Activated T-helper 2 cell treated with anti-CD3 and anti-CD28 coated beads, Interferon-gamma antibody, Interleukin-2, Interleukin-4, amounts not matched to agents 10 μg/mL and 5 μg/mL and 100 μg/mL, durations not matched to agents 14 hours and 24 hours and 36 hours (primary cell): ENCODE measurements around the gene CPT2. TPM values are rescaled to one million over a fixed set of nuclear protein-coding genes. Genes with fewer than 3 reads are reported as not detected.

ENCODE experiments used
- DNase-seq: peaks from one replicate; pipeline ENCODE4 v3.0.0; 2021; ENCODE audit warnings: low spot score
- H3K27ac Mint-ChIP-seq: one replicate; pipeline ENCODE4 v1.8.0; 2021; ENCODE audit warnings: mixed read lengths
- H3K27me3 Mint-ChIP-seq: one replicate; pipeline ENCODE4 v1.8.0; 2021; ENCODE audit warnings: low read depth, mixed read lengths
- H3K36me3 Mint-ChIP-seq: one replicate; pipeline ENCODE4 v1.8.0; 2021; ENCODE audit warnings: low read depth, mixed read lengths
- H3K4me1 Mint-ChIP-seq: one replicate; pipeline ENCODE4 v1.8.0; 2021; ENCODE audit warnings: low read depth, mixed read lengths
- H3K4me3 Mint-ChIP-seq: one replicate; pipeline ENCODE4 v1.8.0; 2021; ENCODE audit warnings: low read depth, mild to moderate bottlenecking, moderate library complexity, mixed read lengths
- H3K9me3 Mint-ChIP-seq: one replicate; pipeline ENCODE4 v1.8.0; 2021; ENCODE audit warnings: mixed read lengths
- intact Hi-C: fragments of 100-400 bp; cut with micrococcal nuclease; formaldehyde crosslinking; loops from one replicate; pipeline ENCODE4 v1.15.1; 2023
- total RNA-seq: library from RNA; stranded (reverse); gene quantifications from 2 replicates; pipeline ENCODE4 v1.2.3, GENCODE V29; 2022

The CPT2 gene
- 23.3 and 25.3 TPM in 2 replicates for total RNA-seq

DNA sequence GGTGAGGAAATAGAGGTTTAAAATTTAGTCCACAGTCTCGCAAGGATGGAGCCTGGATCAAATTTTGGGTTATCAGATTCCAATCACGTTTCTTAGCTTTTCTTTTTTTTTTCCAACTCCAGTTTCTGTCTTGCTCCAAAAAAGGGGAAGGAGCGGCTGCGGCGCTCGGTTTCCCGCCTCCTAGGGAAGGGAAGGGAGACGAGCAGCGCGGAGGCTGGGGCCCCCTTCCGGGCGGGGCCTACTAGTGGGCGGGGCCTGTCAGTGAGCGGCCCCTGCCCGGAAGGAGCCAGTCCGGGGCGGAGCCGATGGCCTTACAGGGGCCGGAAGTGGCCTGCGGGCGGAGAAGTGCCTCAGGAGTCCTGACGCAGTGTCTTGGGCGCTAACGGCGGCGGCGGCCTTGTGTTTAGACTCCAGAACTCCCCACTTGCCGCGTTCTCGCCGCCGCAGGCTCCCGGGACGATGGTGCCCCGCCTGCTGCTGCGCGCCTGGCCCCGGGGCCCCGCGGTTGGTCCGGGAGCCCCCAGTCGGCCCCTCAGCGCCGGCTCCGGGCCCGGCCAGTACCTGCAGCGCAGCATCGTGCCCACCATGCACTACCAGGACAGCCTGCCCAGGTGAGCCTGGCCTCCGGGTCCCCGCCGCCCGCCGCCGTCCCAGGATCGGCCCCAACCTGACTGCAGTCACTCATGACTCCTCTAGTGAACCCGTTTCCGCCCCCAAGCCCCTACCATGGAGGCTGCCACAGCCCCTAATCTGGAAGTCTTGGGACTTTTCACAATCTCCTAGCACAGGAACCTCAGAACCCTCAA is at the start of gene CPT2:
CPT2 (plus strand) TSS at position 340 of the 806 bp plus-strand sequence; CDS start at position 460, 120 bp downstream.
- H3K9me3 Mint-ChIP-seq, result no peaks in the 10 kb centered on the region
- intact Hi-C loops, result loop anchor here (10.0 kb wide), 3 partner anchors 58 to 858 kb away; partner anchors contain the start of genes TCEANC2 and TMEM59
- peak within 1 kb of the TSS; percentile 90 for H3K27ac Mint-ChIP-seq
- DNase-seq, result peak; percentile 90
- no peaks in the 10 kb centered on the region for H3K27me3 Mint-ChIP-seq
- peaks cover 25% of the 10 kb centered on the region for H3K36me3 Mint-ChIP-seq
- peaks cover 22% of the 10 kb centered on the region for H3K4me1 Mint-ChIP-seq
- peak within 1 kb of the TSS; percentile 89 for H3K4me3 Mint-ChIP-seq

DNA sequence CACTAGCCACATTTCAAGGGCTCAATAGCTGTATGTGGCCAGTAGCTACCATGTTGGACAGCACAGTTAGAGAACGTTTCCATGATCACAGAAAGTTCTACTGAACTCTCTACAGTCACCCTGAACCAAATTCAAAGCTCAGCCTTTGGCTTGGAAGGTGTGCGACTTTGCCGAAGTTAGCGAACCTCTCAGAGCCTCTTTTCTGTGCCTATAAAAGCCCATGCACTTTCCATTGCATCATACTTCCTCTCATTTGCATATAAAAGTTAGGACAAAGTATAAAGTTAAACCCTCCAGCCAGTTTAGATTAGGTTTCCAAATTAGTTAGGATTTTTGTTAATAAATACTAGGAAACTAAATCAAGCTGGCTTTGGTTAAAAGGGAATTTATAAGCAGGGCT is 49.5 kb upstream of the CPT2 start:
- H3K36me3 Mint-ChIP-seq, result no peaks in the 10 kb centered on the region
- DNase-seq, result no peak
- intact Hi-C loops, result no loop called here
- H3K4me1 Mint-ChIP-seq, result no peaks in the 10 kb centered on the region
- H3K27ac Mint-ChIP-seq, result no peak overlapping the region
- H3K4me3 Mint-ChIP-seq, result no peak overlapping the region
- H3K9me3 Mint-ChIP-seq, result no peaks in the 10 kb centered on the region
- H3K27me3 Mint-ChIP-seq, result no peaks in the 10 kb centered on the region

DNA sequence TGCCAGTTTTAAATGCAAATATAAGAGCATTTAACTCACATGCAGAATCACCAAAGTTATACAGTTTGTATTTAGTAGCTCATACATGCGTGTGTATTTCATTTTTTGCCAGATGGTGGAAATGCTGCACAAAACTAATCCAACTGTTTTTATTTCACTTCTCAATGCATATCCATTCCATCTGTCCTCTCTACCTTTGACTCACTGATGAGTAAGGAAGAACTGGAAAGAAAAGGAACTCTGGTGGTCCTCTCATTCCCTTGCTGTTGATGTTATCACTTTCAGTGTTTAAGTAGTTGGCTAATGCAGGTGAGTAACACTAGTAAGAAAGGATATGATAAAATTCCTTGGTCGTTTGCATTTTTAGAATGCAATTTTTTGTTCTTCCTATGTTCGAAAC is 48.5 kb upstream of the CPT2 start:
- no peaks in the 10 kb centered on the region for H3K4me1 Mint-ChIP-seq
- H3K36me3 Mint-ChIP-seq, result no peaks in the 10 kb centered on the region
- intact Hi-C loops, result no loop called here
- H3K4me3 Mint-ChIP-seq, result no peak overlapping the region
- DNase-seq, result no peak
- no peak overlapping the region for H3K27ac Mint-ChIP-seq
- H3K9me3 Mint-ChIP-seq, result no peaks in the 10 kb centered on the region
- peaks cover 2% of the 10 kb centered on the region for H3K27me3 Mint-ChIP-seq

DNA sequence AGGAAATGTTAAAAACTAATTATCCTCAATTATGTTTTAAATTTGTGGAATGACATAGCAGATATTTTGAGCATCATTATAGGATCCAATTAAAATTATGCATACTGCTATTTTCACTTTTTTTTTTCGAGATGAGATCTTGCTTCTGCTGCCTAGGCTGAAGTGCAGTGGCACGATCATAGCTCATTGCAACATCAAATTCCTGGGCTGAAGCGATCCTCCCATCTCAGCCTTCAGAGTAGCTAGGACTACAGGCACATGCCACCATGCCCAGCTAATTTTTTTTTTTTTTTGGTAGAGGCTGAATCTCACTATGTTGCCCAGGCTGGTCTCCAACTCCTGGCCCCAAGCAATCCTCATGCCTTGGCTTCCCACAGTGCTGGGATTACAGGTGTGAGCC is 42.9 kb upstream of the CPT2 start:
- no peaks in the 10 kb centered on the region for H3K9me3 Mint-ChIP-seq
- no peak for DNase-seq
- no peaks in the 10 kb centered on the region for H3K36me3 Mint-ChIP-seq
- no peak overlapping the region for H3K4me3 Mint-ChIP-seq
- intact Hi-C loops, result no loop called here
- H3K4me1 Mint-ChIP-seq, result no peaks in the 10 kb centered on the region
- peaks cover 7% of the 10 kb centered on the region for H3K27me3 Mint-ChIP-seq
- no peak overlapping the region for H3K27ac Mint-ChIP-seq

DNA sequence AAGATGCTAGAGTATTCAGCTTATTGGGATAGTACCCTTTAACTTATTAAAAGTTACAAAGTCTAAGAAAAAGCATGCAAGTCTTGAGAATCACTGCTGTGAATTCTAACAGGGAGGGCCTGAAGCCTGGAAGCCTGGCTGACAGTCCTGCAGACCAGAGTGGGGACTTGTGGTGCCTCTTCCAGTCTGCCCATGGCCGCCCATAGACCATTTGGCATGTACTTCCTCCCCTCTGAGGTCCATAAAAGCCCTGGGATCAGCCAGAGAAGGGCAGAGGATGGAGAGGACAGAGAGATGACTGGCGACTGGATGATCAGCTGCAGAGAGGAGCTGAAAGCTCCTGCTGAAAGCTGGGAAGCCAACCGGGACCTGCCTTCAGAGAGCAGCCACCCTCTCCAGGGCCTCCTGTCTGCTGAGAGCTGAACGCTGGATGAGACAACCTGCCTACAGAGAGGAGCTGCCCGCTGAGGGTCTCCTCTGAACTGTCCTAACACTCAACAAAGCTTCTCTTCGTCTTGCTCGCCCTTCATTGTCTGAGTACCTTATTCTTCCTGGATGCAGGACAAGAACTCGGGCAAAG is 41.7 kb upstream of the CPT2 start:
- Mint-ChIP-seq H3K4me1 (no peaks in the 10 kb centered on the region), H3K27me3 (peaks cover 7% of the 10 kb centered on the region), H3K27ac (no peak overlapping the region), H3K9me3 (no peaks in the 10 kb centered on the region), H3K36me3 (no peaks in the 10 kb centered on the region), H3K4me3 (no peak overlapping the region)
- DNase-seq, result no peak
- intact Hi-C loops, result no loop called here

DNA sequence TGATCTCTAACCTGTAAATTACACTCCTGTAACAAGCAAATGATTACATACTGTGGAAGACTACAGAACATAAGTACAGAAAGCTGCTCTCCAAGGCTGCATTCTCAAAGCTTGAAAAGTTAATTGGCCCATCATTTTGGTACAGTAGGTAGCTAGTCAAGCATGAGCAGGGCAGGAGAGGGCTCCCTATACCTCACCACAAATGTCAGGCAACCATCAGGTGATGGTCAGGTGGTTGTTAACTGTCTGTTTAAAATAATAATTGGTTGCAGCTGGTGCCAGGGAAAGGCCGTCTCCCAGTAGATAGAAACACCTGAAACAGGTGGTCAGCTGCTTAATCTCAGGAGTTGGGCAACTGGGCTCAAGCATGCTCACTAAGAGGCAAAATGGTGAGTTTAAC is 41.1 kb upstream of the CPT2 start:
- H3K36me3 Mint-ChIP-seq, result no peaks in the 10 kb centered on the region
- DNase-seq, result no peak
- H3K4me3 Mint-ChIP-seq, result no peak overlapping the region
- intact Hi-C loops, result no loop called here
- peaks cover 7% of the 10 kb centered on the region for H3K27me3 Mint-ChIP-seq
- no peaks in the 10 kb centered on the region for H3K9me3 Mint-ChIP-seq
- H3K27ac Mint-ChIP-seq, result no peak overlapping the region
- H3K4me1 Mint-ChIP-seq, result no peaks in the 10 kb centered on the region

DNA sequence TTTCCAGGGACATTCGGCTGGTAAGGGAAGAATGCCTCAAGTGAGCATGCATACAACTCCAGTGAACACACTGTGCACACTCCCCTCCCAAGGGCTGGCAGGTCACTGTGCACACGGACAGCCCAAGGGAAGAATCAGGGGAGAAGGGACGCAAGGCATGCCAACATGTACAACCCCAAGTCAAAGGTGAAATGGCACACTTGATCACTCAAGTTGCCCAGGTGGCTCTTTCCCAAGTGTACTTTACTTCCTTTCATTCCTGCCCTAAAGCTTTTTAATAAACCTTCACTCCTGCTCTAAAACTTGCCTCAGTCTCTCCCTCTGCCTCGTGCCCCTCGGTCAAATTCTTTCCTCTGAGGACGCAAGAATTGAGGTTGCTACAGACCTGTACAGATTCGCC is 40.7 kb upstream of the CPT2 start:
- H3K27ac Mint-ChIP-seq, result no peak overlapping the region
- H3K27me3 Mint-ChIP-seq, result peaks cover 7% of the 10 kb centered on the region
- no peak for DNase-seq
- no peak overlapping the region for H3K4me3 Mint-ChIP-seq
- no peaks in the 10 kb centered on the region for H3K36me3 Mint-ChIP-seq
- H3K9me3 Mint-ChIP-seq, result no peaks in the 10 kb centered on the region
- intact Hi-C loops, result no loop called here
- no peaks in the 10 kb centered on the region for H3K4me1 Mint-ChIP-seq

DNA sequence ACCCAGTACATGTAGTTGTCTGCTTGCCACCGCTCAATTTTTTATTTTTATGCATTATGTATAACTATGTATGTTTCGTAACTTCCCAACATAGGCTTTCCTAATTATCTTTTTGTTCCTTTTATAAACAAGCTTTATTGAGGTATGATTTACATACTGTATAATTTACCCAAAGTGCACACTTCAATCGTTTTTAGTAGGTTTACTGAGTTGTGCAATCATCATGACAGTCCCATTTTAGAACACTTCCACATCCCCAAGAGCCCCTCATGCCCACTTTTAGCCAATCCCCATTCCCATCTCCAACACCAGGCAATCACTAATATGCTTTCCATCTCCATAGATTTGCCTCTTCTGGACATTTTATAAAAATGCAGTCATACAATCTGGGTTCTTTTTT is 39.8 kb upstream of the CPT2 start:
- Mint-ChIP-seq H3K27me3 (peaks cover 7% of the 10 kb centered on the region), H3K27ac (no peak overlapping the region), H3K36me3 (no peaks in the 10 kb centered on the region), H3K4me1 (no peaks in the 10 kb centered on the region), H3K9me3 (no peaks in the 10 kb centered on the region), H3K4me3 (no peak overlapping the region)
- no peak for DNase-seq
- intact Hi-C loops, result no loop called here

DNA sequence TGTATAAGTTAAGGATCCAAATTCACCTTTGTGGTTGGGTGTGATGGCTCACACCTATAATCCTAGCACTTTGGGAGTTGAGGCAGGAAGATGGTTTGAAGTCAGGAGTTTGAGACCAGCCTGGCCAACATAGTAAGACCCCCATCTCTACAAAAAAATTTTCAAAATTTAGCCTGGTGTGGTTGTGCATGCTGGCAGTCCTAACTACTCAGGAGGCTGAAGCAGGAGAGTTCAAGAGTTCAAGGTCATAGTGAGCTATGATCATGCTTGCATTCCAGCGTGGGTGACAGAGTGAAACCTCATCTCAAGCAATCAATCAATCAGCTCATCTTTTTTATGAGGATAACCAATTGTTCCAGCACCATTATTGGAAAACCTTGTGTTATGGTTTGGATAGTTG is 37.7 kb upstream of the CPT2 start:
- H3K27ac Mint-ChIP-seq, result no peak overlapping the region
- DNase-seq, result no peak
- peaks cover 13% of the 10 kb centered on the region for H3K27me3 Mint-ChIP-seq
- H3K9me3 Mint-ChIP-seq, result no peaks in the 10 kb centered on the region
- H3K36me3 Mint-ChIP-seq, result no peaks in the 10 kb centered on the region
- intact Hi-C loops, result no loop called here
- H3K4me3 Mint-ChIP-seq, result no peak overlapping the region
- H3K4me1 Mint-ChIP-seq, result no peaks in the 10 kb centered on the region

DNA sequence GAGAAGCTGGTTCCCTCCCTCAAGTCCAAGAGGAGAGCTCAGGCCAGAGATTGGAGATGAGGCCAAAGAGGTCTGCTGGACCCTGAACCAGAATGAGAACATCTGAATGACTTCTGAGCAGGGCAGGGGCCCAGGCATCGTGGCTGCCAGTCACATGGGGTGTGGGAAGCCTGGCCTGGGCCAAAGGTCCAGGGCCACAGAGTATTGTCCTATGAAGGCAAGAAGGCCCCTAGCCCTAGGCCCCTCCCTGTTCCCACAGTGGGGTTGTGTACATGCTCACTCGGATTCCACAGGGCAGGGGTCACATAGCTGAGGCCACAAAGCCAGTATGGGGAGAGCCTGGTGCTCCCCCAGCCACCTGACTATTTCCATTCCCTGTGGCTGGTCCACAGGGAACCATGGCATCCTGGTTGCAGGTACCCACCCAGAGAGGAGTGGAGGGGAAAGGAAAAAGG is 35.7 kb upstream of the CPT2 start:
- Mint-ChIP-seq H3K4me1 (no peaks in the 10 kb centered on the region), H3K4me3 (no peak overlapping the region), H3K27ac (no peak overlapping the region), H3K27me3 (peaks cover 16% of the 10 kb centered on the region), H3K36me3 (no peaks in the 10 kb centered on the region), H3K9me3 (no peaks in the 10 kb centered on the region)
- intact Hi-C loops, result no loop called here
- no peak for DNase-seq

DNA sequence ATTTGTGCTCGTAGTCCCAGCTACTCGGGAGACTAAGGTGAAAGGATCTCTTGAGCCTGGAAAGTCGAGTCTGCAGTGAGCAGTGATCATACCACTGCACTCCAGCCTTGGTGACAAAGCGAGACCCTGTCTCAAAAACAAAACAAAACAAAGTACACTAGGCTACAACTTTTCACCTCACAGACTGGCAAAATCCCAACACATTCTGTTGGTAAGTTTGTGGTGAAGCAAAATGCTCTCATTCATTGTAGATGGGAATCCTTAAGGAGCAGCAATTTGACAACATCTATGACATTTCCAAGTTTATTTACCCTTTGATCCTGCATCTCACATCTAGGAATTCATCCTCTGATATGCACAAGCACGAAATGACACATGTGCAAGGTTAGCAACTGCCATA is 34.0 kb upstream of the CPT2 start:
- DNase-seq, result no peak
- no peaks in the 10 kb centered on the region for H3K4me1 Mint-ChIP-seq
- intact Hi-C loops, result no loop called here
- peaks cover 26% of the 10 kb centered on the region for H3K27me3 Mint-ChIP-seq
- H3K36me3 Mint-ChIP-seq, result no peaks in the 10 kb centered on the region
- H3K9me3 Mint-ChIP-seq, result no peaks in the 10 kb centered on the region
- H3K27ac Mint-ChIP-seq, result no peak overlapping the region
- no peak overlapping the region for H3K4me3 Mint-ChIP-seq

DNA sequence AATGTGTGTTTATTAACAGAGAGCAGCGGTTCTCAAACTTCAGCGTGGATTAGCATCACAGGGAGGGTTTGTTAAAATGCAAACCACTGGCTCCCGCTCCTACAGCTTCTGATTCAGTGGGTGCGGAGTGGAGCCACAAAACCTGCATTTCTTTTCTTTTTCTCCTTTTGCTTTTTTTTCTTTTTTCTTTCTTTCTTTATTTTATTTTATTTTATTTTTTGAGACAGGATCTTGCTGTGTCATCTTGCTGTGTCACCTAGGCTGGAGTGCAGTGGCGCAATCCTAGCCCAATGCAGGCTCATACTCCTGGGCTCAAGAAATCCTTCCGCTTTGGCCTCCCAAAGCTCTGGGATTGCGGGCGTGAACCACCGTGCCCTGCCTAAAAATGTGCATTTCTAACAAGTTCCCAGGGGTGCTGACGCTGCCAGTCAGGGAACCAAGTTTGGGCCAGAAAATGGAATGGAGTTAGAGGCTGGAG is 33.3 kb upstream of the CPT2 start:
- intact Hi-C loops, result no loop called here
- Mint-ChIP-seq H3K9me3 (no peaks in the 10 kb centered on the region), H3K36me3 (no peaks in the 10 kb centered on the region), H3K4me3 (no peak overlapping the region), H3K4me1 (no peaks in the 10 kb centered on the region), H3K27me3 (peaks cover 24% of the 10 kb centered on the region), H3K27ac (no peak overlapping the region)
- no peak for DNase-seq

DNA sequence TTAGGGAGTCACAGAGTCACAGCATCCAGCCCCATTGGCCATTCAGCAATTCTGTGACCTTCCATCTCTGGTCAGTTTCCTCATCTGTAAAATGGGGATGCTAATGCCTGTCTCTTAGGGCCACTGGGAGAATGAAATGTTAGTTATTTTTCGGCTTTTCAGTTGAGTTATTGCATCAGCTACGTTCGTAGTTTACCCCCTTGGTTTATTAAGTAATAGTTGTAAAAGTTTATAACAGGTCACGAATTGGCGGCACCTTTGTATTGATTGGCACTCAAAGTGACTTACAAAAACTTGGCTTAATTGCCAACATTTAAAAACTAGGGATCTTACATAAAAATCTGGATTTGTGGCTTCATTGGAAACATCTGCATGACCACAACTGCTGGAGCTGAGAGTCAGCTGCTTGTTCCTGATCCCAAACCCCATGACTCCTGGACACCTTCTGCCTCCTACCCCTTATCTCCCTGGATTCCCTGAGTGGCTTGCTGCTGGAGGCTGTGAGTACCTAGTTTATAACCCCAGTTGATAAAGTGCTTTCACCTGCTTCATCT is 31.1 kb upstream of the CPT2 start:
- Mint-ChIP-seq H3K27me3 (peaks cover 26% of the 10 kb centered on the region), H3K4me1 (no peaks in the 10 kb centered on the region), H3K36me3 (no peaks in the 10 kb centered on the region), H3K27ac (no peak overlapping the region), H3K9me3 (no peaks in the 10 kb centered on the region), H3K4me3 (no peak overlapping the region)
- no peak for DNase-seq
- intact Hi-C loops, result no loop called here
